HepG2 (cell line): Measurements from ENCODE around the gene C16orf87. TPM values are rescaled to one million over a fixed set of nuclear protein-coding genes. Genes with fewer than 3 reads are reported as not detected.
A peak's percentile ranks its signal among the peaks of the same experiment; 100 is the strongest.

ENCODE experiments used
- AHDC1 ChIP-seq: sonication (generic); formaldehyde crosslinking; IDR thresholded peaks from 2 replicates; pipeline ENCODE4 v1.5.1; 2020; ENCODE audit warnings: mild to moderate bottlenecking, missing genetic modification reagents, borderline replicate concordance
- ARNT2 ChIP-seq: sonication (generic); formaldehyde crosslinking; IDR thresholded peaks from 2 replicates; pipeline ENCODE4 v1.8.0; 2022; ENCODE audit warnings: mild to moderate bottlenecking, low read depth, missing genetic modification reagents, moderate library complexity
- BCL6 ChIP-seq: IDR thresholded peaks from 2 replicates; pipeline ENCODE4 v1.6.1; 2016; ENCODE audit warnings: missing genetic modification reagents, missing compliant biosample characterization
- CCDC6 ChIP-seq: sonication (generic); formaldehyde crosslinking; IDR thresholded peaks from 2 replicates; pipeline ENCODE4 v1.8.1; 2022; ENCODE audit warnings: mild to moderate bottlenecking, missing genetic modification reagents, moderate library complexity
- EED ChIP-seq: sonication (generic); formaldehyde crosslinking; IDR thresholded peaks from 2 replicates; pipeline ENCODE4 v1.5.0; 2020; ENCODE audit warnings: mild to moderate bottlenecking, missing genetic modification reagents
- ELF3 ChIP-seq: IDR thresholded peaks from 2 replicates; pipeline ENCODE4 v1.6.1; 2016; ENCODE audit warnings: missing genetic modification reagents, missing compliant biosample characterization
- FOXA1 ChIP-seq, 2 experiments: fragments of 450-650 bp in 1 of 2; sonication (generic) in 1 of 2; formaldehyde crosslinking in 1 of 2; IDR thresholded peaks; 2 replicates each; pipeline versions ENCODE4 v1.4.0 to v1.6.1; 2016 to 2020; ENCODE audit warnings: missing genetic modification reagents in 1 of 2
- FOXP4 ChIP-seq: sonication (generic); formaldehyde crosslinking; IDR thresholded peaks from 2 replicates; pipeline ENCODE4 v1.4.0; 2020; ENCODE audit warnings: missing genetic modification reagents
- GATA4 ChIP-seq: sonication (generic); IDR thresholded peaks from 2 replicates; pipeline ENCODE4 v1.6.1; 2016; ENCODE audit warnings: antibody characterized with exemption, low read depth, borderline replicate concordance
- GATAD2A ChIP-seq: IDR thresholded peaks from 2 replicates; pipeline ENCODE4 v1.6.1; 2016
- HMG20B ChIP-seq: conservative IDR thresholded peaks from 2 replicates; pipeline ENCODE4 v1.6.1; 2016; ENCODE audit warnings: missing genetic modification reagents, missing compliant biosample characterization
- MLLT10 ChIP-seq: sonication (generic); formaldehyde crosslinking; IDR thresholded peaks from 2 replicates; pipeline ENCODE4 v1.4.0; 2020; ENCODE audit warnings: missing genetic modification reagents
- NR2F6 ChIP-seq, 2 experiments: IDR thresholded peaks; 2 replicates each; pipeline ENCODE4 v1.6.1; 2016; ENCODE audit warnings: antibody characterized with exemption in 1 of 2, mild to moderate bottlenecking in 1 of 2
- SOX5 ChIP-seq: IDR thresholded peaks from 2 replicates; pipeline ENCODE4 v1.6.1; 2016; ENCODE audit warnings: borderline replicate concordance
- TCF7 ChIP-seq: sonication (generic); IDR thresholded peaks from 2 replicates; pipeline ENCODE4 v1.6.1; 2016; ENCODE audit warnings: antibody characterized with exemption, low read depth
- TOE1 ChIP-seq: sonication (generic); formaldehyde crosslinking; IDR thresholded peaks from 2 replicates; pipeline ENCODE4 v1.4.0; 2020; ENCODE audit warnings: mild to moderate bottlenecking, missing genetic modification reagents
- ZBTB3 ChIP-seq: sonication (generic); formaldehyde crosslinking; IDR thresholded peaks from 2 replicates; pipeline ENCODE4 v1.4.0; 2020; ENCODE audit warnings: low read depth, mild to moderate bottlenecking, moderate library complexity, missing genetic modification reagents, borderline replicate concordance
- ZNF512B ChIP-seq: sonication (generic); formaldehyde crosslinking; IDR thresholded peaks from 2 replicates; pipeline ENCODE4 v1.5.1; 2020; ENCODE audit warnings: missing genetic modification reagents, mild to moderate bottlenecking, borderline replicate concordance
- ZNF652 ChIP-seq: IDR thresholded peaks from 2 replicates; pipeline ENCODE4 v1.6.1; 2016; ENCODE audit warnings: low read depth, borderline replicate concordance
- polyA plus RNA-seq, 8 experiments: library from polyadenylated mRNA; depleted of rRNA in 3 of 8; stranded (reverse) in 7 of 8; unstranded in 1 of 8; fragments of >200 nt; fragmentation: Illumina TruSeq in 4 of 8; extraction: Trizol in 4 of 8; gene quantifications; 2 replicates each; pipeline versions ENCODE4 v1.2.1 to v1.2.3, GENCODE V29; 2011 to 2016; ENCODE audit warnings: low read depth in 4 of 8, missing spikeins in 1 of 8, mixed read lengths in 1 of 8; ENCODE audit not compliant: insufficient read depth in 1 of 8
- total RNA-seq, 5 experiments: library from RNA; depleted of rRNA; stranded (reverse); fragments of >200 nt; fragmentation: Illumina TruSeq; extraction: Trizol; gene quantifications; 2 replicates each; pipeline ENCODE4 v1.2.3, GENCODE V29; 2016; ENCODE audit warnings: low read depth in 1 of 5
- TF ChIP-seq, protein P1 (sequence below): sonication (generic); formaldehyde crosslinking; IDR thresholded peaks from 2 replicates; pipeline ENCODE4 v1.8.1; 2023; ENCODE audit warnings: mild to moderate bottlenecking, missing genetic modification reagents, borderline replicate concordance

Gene C16orf87
- total and polyA plus RNA-seq, 2 of the 13 experiments (the other 11 are each of a cell fraction or from before 2014, with no cell fraction given): 8.6 to 19.5 TPM

- peak; percentile 42; the same call in 1 of the 2 replicates for TF ChIP-seq AHDC1
- TF ChIP-seq CCDC6 (CRISPR knock-in tag): 0 out of 2 replicates have a peak, but pooled peaks have one; percentile 13
- no peak for TF ChIP-seq FOXA1 (IDR thresholded peaks at IDR 0.05)
- 0 out of 2 replicates have a peak, but pooled peaks have one; percentile 9 for TF ChIP-seq FOXA1 (CRISPR knock-in tag; IDR thresholded peaks at IDR 0.05)
- TF ChIP-seq ELF3 (CRISPR knock-in tag): peak; percentile 35; the same call in 1 of the 2 replicates
- TF ChIP-seq FOXP4: peak; percentile 49; the same call in 1 of the 2 replicates
- peak; percentile 63 for TF ChIP-seq BCL6 (CRISPR knock-in tag)
- no peak for TF ChIP-seq ARNT2 (CRISPR knock-in tag)
- no peak for TF ChIP-seq NR2F6 (IDR thresholded peaks at IDR 0.05)
- peak; percentile 29; the same call in 1 of the 2 replicates for TF ChIP-seq NR2F6 (CRISPR knock-in tag; IDR thresholded peaks at IDR 0.05)
- TF ChIP-seq, protein P1, sequence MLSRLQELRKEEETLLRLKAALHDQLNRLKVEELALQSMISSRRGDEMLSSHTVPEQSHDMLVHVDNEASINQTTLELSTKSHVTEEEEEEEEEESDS (CRISPR knock-in tag): no peak
- TF ChIP-seq ZNF512B (CRISPR knock-in tag): 0 out of 2 replicates have a peak, but pooled peaks have one; percentile 72
- TF ChIP-seq ZBTB3 (CRISPR knock-in tag): 0 out of 2 replicates have a peak, but pooled peaks have one; percentile 70
- peak; percentile 17; the same call in 1 of the 2 replicates for TF ChIP-seq SOX5 (CRISPR knock-in tag)
- TF ChIP-seq GATA4: peak; percentile 81
- TF ChIP-seq TOE1 (CRISPR knock-in tag): no peak
- no peak for TF ChIP-seq MLLT10 (CRISPR knock-in tag)
- no peak for TF ChIP-seq ZNF652
- TF ChIP-seq EED (CRISPR knock-in tag): no peak
- TF ChIP-seq GATAD2A (CRISPR knock-in tag): peak; percentile 13; the same call in 1 of the 2 replicates
- TF ChIP-seq TCF7: peak; percentile 71
- no peak for TF ChIP-seq HMG20B (CRISPR knock-in tag)
Observed at GRCh38 chr16:46855389-46855788, 24.4 kb upstream of the C16orf87 start (continued).
